Measurements from ENCODE around the gene RGS10.
"Not testable (repeated sequence)": the region's sequence is repeated elsewhere in the genome, so short reads cannot be mapped to it uniquely, and the experiment has no call there.

RGS10 gene

DNA sequence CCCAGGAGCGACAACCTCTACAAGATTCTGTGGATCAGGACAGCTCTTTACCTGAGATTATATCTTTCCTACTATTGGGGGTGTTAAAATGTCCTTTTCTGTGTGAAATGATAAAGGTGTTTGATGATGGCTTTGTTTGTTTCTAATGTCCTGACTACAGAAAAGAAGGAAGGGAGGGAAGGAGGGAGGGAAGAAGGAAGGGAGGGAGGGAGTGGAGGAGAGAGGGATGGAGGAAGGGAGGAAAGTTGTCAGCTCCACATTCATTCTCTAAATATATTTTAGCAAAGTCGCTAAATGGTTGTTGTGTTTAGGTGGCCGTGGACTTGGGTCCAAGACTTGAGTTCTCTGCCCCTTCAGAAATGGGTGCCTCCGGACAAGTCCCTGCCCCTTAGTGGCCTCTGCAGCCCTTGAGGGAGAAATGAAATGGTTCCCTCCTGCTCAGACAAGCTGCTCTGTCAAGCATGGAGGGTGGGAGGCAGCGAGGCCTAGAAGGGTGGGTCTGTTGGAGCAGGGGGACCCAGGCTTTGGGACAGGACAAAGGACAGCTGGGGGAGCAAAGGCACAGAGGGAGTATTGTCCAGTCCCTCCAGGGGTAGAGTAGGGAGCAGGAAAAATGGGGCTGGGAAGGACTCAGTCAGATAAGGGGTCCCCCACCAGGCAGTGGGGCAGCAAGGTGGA is 4.4 kb downstream of the RGS10 start:
- H3K4me3 ChIP-seq (replicated peaks; ENCODE audit: low read depth, low read length), result no peak overlapping the region
- TF ChIP-seq, protein P1, sequence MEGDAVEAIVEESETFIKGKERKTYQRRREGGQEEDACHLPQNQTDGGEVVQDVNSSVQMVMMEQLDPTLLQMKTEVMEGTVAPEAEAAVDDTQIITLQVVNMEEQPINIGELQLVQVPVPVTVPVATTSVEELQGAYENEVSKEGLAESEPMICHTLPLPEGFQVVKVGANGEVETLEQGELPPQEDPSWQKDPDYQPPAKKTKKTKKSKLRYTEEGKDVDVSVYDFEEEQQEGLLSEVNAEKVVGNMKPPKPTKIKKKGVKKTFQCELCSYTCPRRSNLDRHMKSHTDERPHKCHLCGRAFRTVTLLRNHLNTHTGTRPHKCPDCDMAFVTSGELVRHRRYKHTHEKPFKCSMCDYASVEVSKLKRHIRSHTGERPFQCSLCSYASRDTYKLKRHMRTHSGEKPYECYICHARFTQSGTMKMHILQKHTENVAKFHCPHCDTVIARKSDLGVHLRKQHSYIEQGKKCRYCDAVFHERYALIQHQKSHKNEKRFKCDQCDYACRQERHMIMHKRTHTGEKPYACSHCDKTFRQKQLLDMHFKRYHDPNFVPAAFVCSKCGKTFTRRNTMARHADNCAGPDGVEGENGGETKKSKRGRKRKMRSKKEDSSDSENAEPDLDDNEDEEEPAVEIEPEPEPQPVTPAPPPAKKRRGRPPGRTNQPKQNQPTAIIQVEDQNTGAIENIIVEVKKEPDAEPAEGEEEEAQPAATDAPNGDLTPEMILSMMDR (IDR thresholded peaks at IDR 0.05; ENCODE audit: low read length, missing control alignments), result no peak
- no peak for DNase-seq (ENCODE audit: low read depth)

DNA sequence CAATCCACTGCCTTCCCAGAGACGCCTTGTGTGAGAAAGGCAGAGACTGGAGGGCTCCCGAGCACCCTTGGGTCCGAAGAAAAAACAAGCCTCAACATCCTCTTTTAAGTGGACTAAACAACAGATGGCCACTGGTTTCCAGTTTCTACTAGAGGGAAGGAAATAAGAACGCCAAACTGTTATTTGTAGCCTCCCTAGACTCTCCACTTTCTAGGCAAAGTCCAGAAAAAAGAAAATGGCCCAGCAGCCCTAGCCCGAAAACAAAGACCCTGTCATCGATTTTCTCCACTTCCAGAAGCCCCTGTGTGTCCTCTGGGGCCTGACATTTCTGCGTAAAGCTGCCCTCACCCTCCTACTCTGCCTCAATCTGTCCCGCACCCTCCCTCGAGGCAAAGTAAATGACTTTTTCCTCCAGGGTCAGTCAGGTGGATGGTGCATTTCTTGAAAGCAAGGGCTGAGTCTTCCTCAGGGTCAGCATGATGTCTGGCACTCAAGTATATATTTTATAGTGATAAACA is 6.0 kb downstream of the RGS10 start:
- no peak overlapping the region for H3K4me3 ChIP-seq (replicated peaks; ENCODE audit: low read depth, low read length)
- no peak for DNase-seq (ENCODE audit: low read depth)

DNA sequence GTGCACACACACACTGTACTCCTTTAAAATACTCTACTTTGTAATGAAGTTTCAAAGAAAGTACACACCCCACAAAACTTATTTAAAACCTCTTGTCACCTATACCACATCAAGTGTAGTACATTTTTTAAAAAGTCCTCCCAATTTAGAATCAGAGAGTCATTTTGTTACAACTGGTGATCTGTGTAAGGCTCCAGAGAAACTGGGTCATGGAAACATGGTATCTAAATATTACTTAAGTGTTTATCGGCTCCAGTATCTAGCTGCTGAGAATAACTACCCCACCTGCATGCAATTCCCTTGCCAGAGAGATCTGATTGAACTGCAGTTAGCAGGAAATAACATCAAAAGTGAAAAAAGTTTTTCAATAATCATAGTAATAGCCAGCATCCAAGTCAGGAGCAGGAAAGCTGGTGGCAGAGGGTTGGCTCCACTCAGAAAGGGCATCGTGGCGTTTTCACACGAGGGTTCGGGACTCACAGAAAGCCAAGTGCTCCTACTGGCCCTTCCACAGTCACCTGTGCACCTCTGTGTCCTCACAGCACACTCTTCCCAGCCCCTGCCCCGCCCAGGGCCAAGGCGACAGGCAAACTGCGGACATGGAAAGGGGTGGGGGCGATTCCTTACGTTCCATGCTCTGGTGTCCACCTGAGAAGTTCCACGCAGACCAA is 6.5 kb downstream of the RGS10 start:
- no peak for DNase-seq (ENCODE audit: low read depth)
- no peak overlapping the region for H3K4me3 ChIP-seq (replicated peaks; ENCODE audit: low read depth, low read length)
- TF ChIP-seq, protein P1 (IDR thresholded peaks at IDR 0.05; ENCODE audit: low read length, missing control alignments), result no peak

More for the DNA sequence above, 6.0 kb downstream of the RGS10 start:
- TF ChIP-seq, protein P1 (IDR thresholded peaks at IDR 0.05; ENCODE audit: low read length, missing control alignments), result no peak

GRCh38 chr10:119535305-119535704 is 7.2 kb downstream of the RGS10 start:
- no peak overlapping the region for H3K4me3 ChIP-seq (replicated peaks; ENCODE audit: low read depth, low read length)
- TF ChIP-seq, protein P1 (IDR thresholded peaks at IDR 0.05; ENCODE audit: low read length, missing control alignments), result no peak
- no peak for DNase-seq (ENCODE audit: low read depth)

DNA sequence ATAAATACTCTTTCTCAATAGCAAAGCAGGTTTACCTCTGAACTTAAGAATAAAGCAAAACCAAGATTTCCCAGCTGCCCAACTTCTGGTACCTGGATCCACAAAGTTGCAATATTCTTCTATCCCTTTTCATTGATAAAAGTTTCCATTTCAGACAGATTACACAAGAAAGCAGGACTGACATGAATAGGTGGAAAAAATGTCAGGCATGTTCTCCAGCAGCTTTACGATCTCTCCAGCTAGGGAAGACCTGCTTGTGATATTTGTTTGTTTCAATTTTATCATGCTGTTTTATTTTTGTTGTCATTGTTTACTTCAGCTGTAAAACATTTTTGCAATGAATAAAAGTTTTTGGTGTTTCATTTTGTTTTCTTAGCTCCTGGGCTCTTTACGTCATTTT is 9.0 kb downstream of the RGS10 start:
- DNase-seq (ENCODE audit: low read depth), result no peak
- no peak overlapping the region for H3K4me3 ChIP-seq (replicated peaks; ENCODE audit: low read depth, low read length)
- TF ChIP-seq, protein P1 (IDR thresholded peaks at IDR 0.05; ENCODE audit: low read length, missing control alignments), result no peak

GRCh38 chr10:119532791-119533190 is 9.7 kb downstream of the RGS10 start:
- H3K4me3 ChIP-seq (replicated peaks; ENCODE audit: low read depth, low read length); DNase-seq (ENCODE audit: low read depth): not testable (repeated sequence)

GRCh38 chr10:119532251-119532650 is 10.3 kb downstream of the RGS10 start:
- DNase-seq (ENCODE audit: low read depth), result not testable (repeated sequence)

DNA sequence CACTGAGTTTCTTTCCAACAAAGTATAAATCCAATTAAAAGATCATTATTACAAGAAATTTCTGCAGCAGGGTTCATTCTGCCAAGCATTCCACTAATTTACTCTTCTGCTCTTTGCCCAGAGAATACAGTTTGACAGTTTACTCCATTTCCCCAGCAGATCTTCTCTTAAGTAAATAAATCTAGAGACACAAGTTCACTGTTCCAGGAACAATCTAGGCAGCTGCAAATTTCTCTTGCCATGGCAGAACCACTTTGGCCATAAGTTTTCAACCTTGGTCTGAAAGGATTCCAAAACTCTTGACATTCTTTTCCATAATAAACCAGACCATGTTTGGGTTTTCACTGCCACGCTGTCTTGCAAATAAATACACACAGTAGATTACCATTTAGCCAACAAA is 11.5 kb downstream of the RGS10 start:
- DNase-seq (ENCODE audit: low read depth), result no peak
- TF ChIP-seq, protein P1 (IDR thresholded peaks at IDR 0.05; ENCODE audit: low read length, missing control alignments), result no peak
- H3K4me3 ChIP-seq (replicated peaks; ENCODE audit: low read depth, low read length), result no peak overlapping the region

More at GRCh38 chr10:119532251-119532650, 10.3 kb downstream of the RGS10 start:
- H3K4me3 ChIP-seq (replicated peaks; ENCODE audit: low read depth, low read length), result not testable (repeated sequence)

DNA sequence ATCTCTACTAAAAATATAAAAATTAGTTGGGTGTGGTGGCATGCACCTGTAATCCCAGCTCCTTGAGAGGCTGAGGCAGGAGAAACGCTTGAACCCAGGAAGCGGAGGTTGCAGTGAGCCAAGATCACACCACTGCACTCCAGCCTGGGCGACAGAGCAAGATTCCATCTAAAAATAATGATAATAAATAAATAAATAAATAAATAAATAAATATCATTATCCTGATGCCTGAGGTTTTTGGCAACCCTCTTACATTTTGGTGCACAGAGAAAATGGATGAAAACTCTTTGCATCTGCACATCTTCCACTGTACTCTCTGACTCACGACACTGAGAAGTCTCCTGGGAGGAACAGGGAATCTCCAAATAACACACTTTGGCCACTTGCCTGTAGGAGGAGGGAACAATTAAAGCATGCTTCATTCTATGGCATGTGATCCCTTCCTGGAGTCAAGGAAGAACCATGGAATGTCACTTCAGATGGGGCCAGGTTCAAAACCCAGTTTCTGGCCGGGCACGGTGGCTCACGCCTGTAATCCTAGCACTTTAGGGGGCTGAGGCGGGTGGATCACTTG is 13.8 kb downstream of the RGS10 start:
- peak; percentile 85 for DNase-seq (ENCODE audit: low read depth)
- H3K4me3 ChIP-seq (replicated peaks; ENCODE audit: low read depth, low read length), result not testable (repeated sequence)

Data from fibroblast of pulmonary artery (primary cell).